Panc1 (cell line): ENCODE data around the gene RLN3. TPM values are rescaled to one million over a fixed set of nuclear protein-coding genes. Genes with fewer than 3 reads are reported as not detected.

Experiments
- ATAC-seq: fragments of 200-7000 bp; cut with Tn5 transposase; 2 replicates; pipeline ENCODE4 v1.9.1; 2020; ENCODE audit warnings: mild to moderate bottlenecking, moderate library complexity
- BruUV-seq: library from RNA; stranded (reverse); fragments of 400-500 nt; replicated peaks from 2 replicates; lab custom pipeline; 2021; lab: Mats Ljungman, UMichigan
- CTCF ChIA-PET: fragments of 300-600 bp; sonication (Branson Sonifier 250); formaldehyde crosslinking; loops from one replicate; lab custom pipeline; 2022; ENCODE audit warnings: antibody characterized with exemption; lab: Charles Lee
- POLR2A ChIA-PET: fragments of 300-600 bp; sonication (Branson Sonifier 250); formaldehyde crosslinking; loops from one replicate; lab custom pipeline; 2022; ENCODE audit warnings: antibody characterized with exemption; lab: Charles Lee
- DNase-seq: peaks from one replicate; pipeline ENCODE4 v3.0.0-alpha.2; 2010; ENCODE audit warnings: low read depth, low spot score
- H3K27ac ChIP-seq: 2 replicates; pipeline ENCODE4 v1.5.1; 2011; ENCODE audit warnings: mild to moderate bottlenecking, low read length, inconsistent platforms
- H3K27me3 ChIP-seq: fragments of 200-500 bp; sonication (Bioruptor generic); 2 replicates; pipeline ENCODE4 v1.6.0; 2014; ENCODE audit warnings: low read length, inconsistent platforms; ENCODE audit not compliant: control insufficient read depth, insufficient read depth
- H3K36me3 ChIP-seq: fragments of 200-500 bp; sonication (Bioruptor generic); 2 replicates; pipeline ENCODE4 v1.5.1; 2014; ENCODE audit warnings: inconsistent platforms, mild to moderate bottlenecking, low read length, moderate library complexity; ENCODE audit not compliant: control insufficient read depth, insufficient read depth
- H3K4me1 ChIP-seq: 2 replicates; pipeline ENCODE4 v1.5.1; 2011; ENCODE audit warnings: inconsistent platforms, mild to moderate bottlenecking, low read length, moderate library complexity; ENCODE audit not compliant: control insufficient read depth, insufficient read depth
- H3K4me3 ChIP-seq, 2 experiments: 2 replicates each; pipeline ENCODE4 v1.5.1; 2011 to 2012; ENCODE audit warnings: low read depth in 2 of 2, low read length in 2 of 2, mild to moderate bottlenecking in 2 of 2, inconsistent platforms in 1 of 2, moderate library complexity in 1 of 2
- H3K9me3 ChIP-seq: fragments of 200-500 bp; sonication (Bioruptor generic); 2 replicates; pipeline ENCODE4 v1.5.1; 2014; ENCODE audit warnings: low read depth, mild to moderate bottlenecking, inconsistent platforms, low read length, moderate library complexity; ENCODE audit not compliant: control insufficient read depth, insufficient read depth
- CTCF ChIP-seq: fragments of 450-650 bp; IDR thresholded peaks from 2 replicates; pipeline ENCODE4 v1.5.1; 2017; ENCODE audit warnings: mild to moderate bottlenecking
- POLR2AphosphoS5 ChIP-seq: IDR thresholded peaks from 2 replicates; pipeline ENCODE4 v1.6.1; 2012; ENCODE audit warnings: mild to moderate bottlenecking, low read depth, low read length, moderate library complexity
- REST ChIP-seq, 2 experiments: IDR thresholded peaks; 2 replicates each; pipeline ENCODE4 v1.6.1; 2011 to 2012; ENCODE audit warnings: low read depth in 2 of 2, control low read depth in 1 of 2, low read length in 1 of 2, mild to moderate bottlenecking in 1 of 2, moderate library complexity in 1 of 2; ENCODE audit not compliant: insufficient read depth in 1 of 2
- SIN3A ChIP-seq: IDR thresholded peaks from 2 replicates; pipeline ENCODE4 v1.6.1; 2012; ENCODE audit warnings: low read depth, mild to moderate bottlenecking, low read length, moderate library complexity, borderline replicate concordance; ENCODE audit not compliant: insufficient read depth
- TCF7L2 ChIP-seq: IDR thresholded peaks from 2 replicates; pipeline ENCODE4 v1.6.1; 2011; ENCODE audit warnings: mild to moderate bottlenecking, low read depth, low read length, inconsistent platforms
- in situ Hi-C: cut with HindIII; loops from 2 replicates; pipeline ENCODE4 v1.10.0; 2016; ENCODE audit warnings: low sequenced_read_pairs, low pct_unique_long_range_greater_than_20kb
- intact Hi-C: fragments of 100-400 bp; cut with micrococcal nuclease; formaldehyde crosslinking; loops from one replicate; pipeline ENCODE4 v1.10.0; 2022; ENCODE audit not compliant: unreplicated experiment
- total RNA-seq: library from RNA; stranded (reverse); gene quantifications from one replicate; pipeline ENCODE4 v1.2.1, GENCODE V29; 2021; ENCODE audit not compliant: unreplicated experiment

RLN3 gene
- total RNA-seq, 1 experiment from 2014 or later, result not detected

- Histone ChIP-seq H3K9me3 (no peaks in the 10 kb centered on the region), H3K36me3 (no peaks in the 10 kb centered on the region; the same call in 1 of the 2 replicates), H3K4me3 (peak overlapping the region; percentile 57 to 60), H3K27ac (no peak overlapping the region; the same call in 1 of the 2 replicates), H3K4me1 (no peaks in the 10 kb centered on the region), H3K27me3 (no peaks in the 10 kb centered on the region)
- intact Hi-C loops, result no loop called here
- POLR2A ChIA-PET, result interaction anchor here (0.6 kb wide), 1 partner anchor 9 kb away, joined by 3 read pairs; no protein-coding TSS in a partner anchor
- BruUV-seq, result no TSS peak
- in situ Hi-C loops, result no loop called here
- peak; percentile 5 for ATAC-seq
- TF ChIP-seq TCF7L2 (no peak), POLR2AphosphoS5 (no peak), CTCF (no peak), SIN3A (no peak), REST (IDR thresholded peaks at IDR 0.05; ENCODE audit: insufficient read depth in 1 of 2, low read depth in 2 of 2, low read length in 1 of 2) (no peak)
- no peak for DNase-seq
- CTCF ChIA-PET, result interaction anchor here (0.6 to 2.3 kb wide), 2 partner anchors 12 to 56 kb away, joined by 3 to 9 read pairs; no protein-coding TSS in a partner anchor
These were observed 3.2 kb downstream of the RLN3 start for GRCh38 chr19:14030997-14031718.

GRCh38 chr19:14031719-14032480 lies 4.0 kb downstream of the RLN3 start, which contains the start of gene IL27RA:
IL27RA (plus strand) TSS chr19:14031762; CDS start chr19:14031873, 111 bp downstream.
- TF ChIP-seq TCF7L2 (no peak), CTCF (peak; percentile 82)
- POLR2A ChIA-PET, result no interaction called here
- Histone ChIP-seq H3K27me3 (no peaks in the 10 kb centered on the region), H3K9me3 (no peaks in the 10 kb centered on the region), H3K36me3 (no peaks in the 10 kb centered on the region; the same call in 1 of the 2 replicates), H3K27ac (peak within 1 kb of the TSS; percentile 68), H3K4me3 (peak within 1 kb of the TSS; percentile 57 to 60), H3K4me1 (no peaks in the 10 kb centered on the region)
- CTCF ChIA-PET, result interaction anchor here (0.6 to 2.3 kb wide), 3 partner anchors 11 to 56 kb away, joined by 3 to 9 read pairs (median 3); no protein-coding TSS in a partner anchor
- BruUV-seq, result no TSS peak
- DNase-seq (no peak), ATAC-seq (peak; percentile 89)
- in situ Hi-C loops, result no loop called here
- intact Hi-C loops, result no loop called here
